Measurements from ENCODE around the gene LRRK2.

GRCh38 chr12:40342010-40342409, 117.2 kb downstream of the LRRK2 start:
- TF ChIP-seq CTCF (IDR thresholded peaks at IDR 0.05): no peak
- TF ChIP-seq POLR2AphosphoS5 (IDR thresholded peaks at IDR 0.05): no peak
- TF ChIP-seq POLR2A (IDR thresholded peaks at IDR 0.05): no peak
